ENCODE measurements around the gene RGS13.

RGS13 gene, protein sequence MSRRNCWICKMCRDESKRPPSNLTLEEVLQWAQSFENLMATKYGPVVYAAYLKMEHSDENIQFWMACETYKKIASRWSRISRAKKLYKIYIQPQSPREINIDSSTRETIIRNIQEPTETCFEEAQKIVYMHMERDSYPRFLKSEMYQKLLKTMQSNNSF

DNA sequence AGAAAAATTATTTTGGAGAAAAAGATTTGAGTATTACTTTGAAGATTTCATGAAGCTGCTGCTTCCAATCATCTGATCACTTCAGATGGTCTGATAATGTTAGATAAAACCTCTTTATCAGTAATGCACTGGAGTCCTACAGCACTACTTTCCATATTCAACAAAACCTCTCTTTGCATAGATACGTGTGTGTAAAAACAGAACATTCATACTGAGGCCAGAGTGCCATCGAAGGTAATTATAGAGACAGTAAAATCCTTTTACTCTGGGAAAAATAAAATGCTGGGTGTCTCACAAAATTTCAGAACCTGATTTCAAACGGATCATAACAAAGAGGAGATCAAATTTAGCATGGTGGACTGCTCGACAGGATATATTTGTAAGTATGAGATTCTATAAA, at the start of gene RGS13:
Gene RGS13 (plus strand): TSS at position 209 of the 400 bp plus-strand sequence. CDS start 8,188 bp downstream, outside the sequence.
- no peak for DNase-seq

- DNase-seq: no peak
Measured at GRCh38 chr1:192587386-192588266, 48.3 kb upstream of the RGS13 start.

DNA sequence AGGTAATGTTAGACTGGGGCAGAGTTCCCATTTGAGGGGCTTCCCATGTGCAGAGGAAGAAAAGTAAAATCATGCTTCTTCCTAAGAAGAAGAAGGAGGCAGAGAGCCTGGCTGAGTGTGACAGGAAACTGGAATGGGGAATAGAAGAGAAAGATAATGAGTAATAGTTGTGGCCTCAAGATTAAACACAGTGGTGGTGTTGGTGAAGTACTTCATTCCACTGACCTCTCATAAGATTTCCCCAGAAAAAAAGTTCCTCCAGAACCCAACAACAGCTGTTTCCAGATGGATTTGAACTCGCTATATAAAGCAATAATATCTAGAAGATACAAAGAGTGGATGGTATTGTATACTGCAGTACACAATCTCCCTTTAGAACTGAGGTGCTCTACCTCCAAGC, 47.4 kb upstream of the RGS13 start:
- no peak for DNase-seq

DNA sequence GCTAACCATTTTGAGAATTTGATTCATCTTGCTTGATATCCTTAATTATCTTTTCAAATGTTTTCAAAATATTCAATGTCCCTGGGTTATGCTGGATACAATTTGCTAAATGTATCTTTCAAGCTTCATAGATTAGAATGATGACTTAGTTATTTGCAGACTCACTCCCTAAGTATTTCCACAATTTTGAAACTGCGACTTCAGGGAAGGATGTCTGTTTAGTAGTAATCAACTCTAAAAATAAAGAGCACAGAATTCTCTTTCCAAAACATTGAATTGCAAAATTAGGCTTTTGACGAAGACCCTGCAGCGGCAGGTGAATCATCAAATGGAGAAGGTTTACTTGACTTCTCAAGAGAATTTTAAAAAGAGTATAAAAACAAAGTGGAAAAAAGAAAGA, 46.1 kb upstream of the RGS13 start:
- DNase-seq: no peak

DNA sequence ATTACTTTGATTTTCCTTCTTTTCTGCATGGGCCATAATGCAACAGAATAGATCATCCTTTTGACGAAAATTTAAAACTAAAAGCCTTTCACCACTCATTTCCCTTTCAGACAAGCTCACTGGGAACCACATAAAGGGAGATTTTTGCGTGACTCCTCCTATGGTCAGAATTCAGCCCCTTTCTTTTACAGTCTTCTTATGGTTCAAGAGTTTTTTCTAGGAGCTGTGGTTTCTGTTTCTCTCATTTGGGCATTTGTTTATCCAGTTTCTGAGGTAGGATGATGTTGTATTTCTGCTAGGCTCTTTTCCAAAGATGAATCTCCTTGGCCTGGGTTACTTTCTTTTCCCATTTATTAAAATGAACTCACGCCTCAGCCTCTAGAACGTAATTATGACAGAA, 43.4 kb upstream of the RGS13 start:
- DNase-seq: no peak

DNA sequence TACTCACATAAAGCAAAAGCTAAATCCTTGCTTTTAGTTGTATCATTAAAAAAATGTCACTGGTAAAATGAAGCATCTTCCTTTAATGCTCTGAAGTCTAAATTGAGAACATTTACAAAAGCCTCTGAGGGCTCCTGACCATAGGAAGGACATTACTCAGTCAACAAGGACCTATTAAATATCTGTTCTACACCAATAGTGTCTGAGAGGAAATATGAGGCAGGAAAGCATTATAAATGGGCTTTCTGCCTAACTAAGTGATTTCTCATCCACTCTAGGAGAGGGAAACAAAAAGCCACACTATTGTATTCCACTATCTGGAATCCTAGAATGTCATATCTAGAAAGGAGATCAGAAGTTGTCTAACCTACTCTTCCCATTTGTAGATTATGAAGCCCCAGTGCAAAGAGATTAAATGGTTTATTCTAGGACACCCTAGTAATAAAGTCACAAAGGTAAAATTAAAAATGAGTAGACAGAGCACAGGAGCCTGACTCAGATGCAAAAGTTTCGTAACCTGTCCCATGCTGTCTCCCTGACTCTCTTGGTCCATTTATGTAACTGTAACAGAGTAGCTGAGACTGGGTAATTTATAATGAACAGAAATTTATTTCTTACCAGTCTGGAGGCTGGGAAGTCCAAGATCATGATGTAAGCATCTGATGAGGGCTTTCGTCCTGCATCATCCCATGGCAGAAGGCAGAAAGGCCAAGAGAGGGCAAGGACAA, 42.8 kb upstream of the RGS13 start:
- DNase-seq: no peak

DNA sequence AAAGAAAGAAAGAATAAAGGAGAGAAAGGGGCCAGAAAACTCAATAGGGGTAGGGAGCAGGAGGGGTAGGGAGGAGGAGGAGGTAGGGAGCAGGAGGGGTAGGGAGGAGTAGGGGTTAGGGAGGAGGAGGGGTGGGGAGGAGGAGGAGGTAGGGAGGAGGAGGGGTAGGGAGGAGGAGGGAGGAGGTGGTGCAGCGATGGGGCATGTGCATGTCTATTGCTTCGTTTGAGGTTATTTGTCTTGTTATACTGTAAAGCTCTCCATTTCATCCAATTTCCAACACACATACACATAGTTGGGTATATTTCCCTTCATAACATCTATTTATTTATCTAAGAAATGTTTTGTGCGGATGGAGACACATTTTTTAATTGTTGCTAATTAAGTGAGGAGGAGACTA, 40.6 kb upstream of the RGS13 start:
- no peak for DNase-seq

DNA sequence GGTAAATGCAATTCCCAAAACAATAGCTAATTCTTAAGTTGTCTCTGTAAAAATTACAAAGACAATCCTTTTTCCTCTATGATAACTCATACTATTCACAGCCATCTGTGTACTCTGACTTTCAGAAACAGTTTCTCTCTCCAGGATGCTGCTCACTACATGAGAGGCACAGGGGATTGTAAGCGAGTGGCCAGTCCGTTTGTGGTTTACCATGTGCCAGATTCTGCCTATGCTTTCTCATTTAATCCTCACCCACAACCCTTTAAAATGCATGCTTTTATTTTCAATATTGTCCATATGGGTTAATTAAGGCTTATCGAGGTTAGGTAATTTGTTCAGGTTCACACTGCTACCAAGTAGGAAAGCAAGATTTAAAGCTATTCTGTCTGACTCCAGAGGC, 37.4 kb upstream of the RGS13 start:
- no peak for DNase-seq

DNA sequence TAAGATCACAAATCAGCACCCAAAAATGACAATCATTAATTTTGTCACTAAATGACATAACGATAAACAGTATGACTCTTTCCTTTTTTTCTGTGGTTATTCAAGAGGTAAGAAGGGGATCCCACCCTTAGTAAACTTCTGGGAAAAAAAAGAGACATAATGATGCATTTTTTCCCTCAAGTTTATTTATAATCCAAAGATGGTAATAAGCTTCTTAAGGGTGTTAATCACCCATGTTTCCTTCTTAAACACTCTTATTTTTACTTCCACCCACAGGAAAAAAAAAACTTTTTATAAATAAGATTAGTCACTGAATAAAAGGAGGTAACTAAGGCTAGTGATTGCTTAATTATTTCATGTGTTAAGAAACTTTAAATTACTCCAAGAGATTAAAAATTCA, 35.7 kb upstream of the RGS13 start:
- DNase-seq: no peak

DNA sequence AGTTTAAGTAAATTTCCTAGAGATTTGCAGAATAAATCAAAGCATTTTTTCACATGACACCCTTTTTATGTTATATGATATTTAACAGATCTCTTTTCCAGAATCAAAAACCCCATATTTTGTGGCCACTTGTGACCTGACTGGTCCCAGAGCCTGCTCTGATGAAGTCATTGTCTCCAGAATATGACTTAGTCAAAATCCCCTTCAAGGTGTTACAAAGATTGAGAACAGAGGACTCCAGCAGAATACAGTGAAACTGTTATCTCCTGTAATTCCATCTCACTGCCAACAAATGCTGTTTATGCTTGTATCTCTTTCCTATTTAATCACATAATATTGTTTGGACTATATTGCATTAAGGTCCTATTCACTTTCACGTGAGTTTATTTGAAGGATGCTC, 34.8 kb upstream of the RGS13 start:
- no peak for DNase-seq

DNA sequence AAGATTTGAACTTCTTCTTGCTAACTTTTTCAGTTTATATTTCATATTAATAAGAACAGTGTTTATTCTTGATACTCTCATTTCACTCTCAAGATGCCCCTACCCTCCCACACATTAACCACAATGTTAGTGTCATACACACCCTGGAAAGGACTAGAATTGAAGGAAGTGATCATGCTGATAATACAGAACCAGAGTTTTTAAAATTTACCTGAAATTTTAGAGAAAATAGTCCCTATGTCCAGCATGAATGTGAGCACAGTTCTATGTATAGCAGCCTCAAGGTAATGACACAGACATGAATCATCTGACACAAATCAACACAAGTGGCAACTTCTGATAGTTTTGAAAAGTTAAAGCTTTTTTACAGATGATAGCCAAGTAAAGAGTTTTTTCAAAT, 34.4 kb upstream of the RGS13 start:
- DNase-seq: no peak

GRCh38 chr1:192602757-192603156, 33.2 kb upstream of the RGS13 start:
- no peak for DNase-seq

- DNase-seq: no peak
Measured at GRCh38 chr1:192603218-192603787, 32.6 kb upstream of the RGS13 start.

- DNase-seq: no peak
Measured at GRCh38 chr1:192604979-192605620, 30.8 kb upstream of the RGS13 start.

GRCh38 chr1:192608671-192609070, 27.3 kb upstream of the RGS13 start:
- no peak for DNase-seq

DNA sequence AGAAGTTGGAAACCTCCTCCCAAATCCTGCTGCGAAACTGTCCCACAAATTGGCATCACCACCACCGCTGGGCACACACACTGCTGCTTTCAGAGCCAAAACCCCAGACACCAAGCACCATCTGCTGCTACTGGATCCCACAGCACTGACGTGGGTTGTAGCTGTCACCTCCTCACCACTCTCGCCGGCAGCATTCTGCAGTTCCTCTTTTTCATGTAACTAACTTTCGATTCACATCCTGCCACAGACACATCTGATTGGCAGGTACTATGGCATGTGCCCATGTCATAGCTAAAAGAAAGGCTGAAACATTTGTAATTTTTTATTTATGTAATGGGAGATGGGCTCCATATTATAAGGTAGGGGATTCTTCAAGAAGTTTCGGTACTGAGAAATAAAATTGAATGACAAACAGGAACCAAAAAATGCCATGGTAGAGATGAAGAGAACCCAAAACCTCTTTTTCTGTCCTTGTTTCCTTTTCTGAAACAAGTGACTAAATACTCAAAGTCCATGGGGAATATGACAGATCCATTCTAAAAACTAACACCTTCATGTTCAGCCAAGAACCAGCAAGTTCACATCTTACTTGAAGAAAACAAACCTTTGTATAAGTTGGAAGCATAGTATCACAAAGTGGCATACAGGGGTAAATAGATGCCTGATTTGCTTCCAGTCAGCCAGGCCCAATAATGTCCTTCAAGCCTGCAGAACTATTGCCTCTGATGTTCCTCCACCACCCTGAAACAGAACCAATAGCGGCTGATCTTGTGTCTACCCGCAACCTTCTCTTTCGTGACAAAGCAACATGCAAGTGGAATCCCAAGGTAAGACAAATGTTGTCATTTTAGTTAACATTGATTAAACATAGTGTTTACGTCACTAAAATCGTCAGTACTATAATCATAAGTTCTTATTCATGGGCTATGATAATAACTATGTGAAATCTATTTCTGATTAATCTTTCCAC, 26.6 kb upstream of the RGS13 start:
- no peak for DNase-seq

GRCh38 chr1:192610112-192610889, 25.6 kb upstream of the RGS13 start:
- peak; percentile 10 to 27 for DNase-seq

DNA sequence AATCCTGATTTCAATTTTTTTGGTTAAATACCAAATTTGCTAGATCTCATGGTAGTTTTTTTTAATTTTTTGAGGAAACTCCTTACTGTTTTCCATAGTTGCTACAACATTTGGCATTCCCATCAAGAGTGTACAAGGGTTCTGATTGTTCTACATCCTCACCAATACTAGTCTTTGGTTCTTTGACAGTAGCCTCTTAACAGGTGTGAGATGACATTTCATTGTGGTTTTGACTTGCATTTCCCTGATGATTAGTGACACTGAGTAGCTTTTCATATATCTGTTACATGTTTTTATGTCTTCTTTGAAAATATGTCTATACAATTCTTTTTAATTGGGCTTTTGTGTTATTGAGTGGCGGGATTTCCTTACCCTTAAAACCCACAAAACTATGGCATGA, 20.9 kb upstream of the RGS13 start:
- DNase-seq: no peak

- DNase-seq: no peak
Measured at GRCh38 chr1:192620071-192620635, 15.8 kb upstream of the RGS13 start.

- no peak for DNase-seq
Measured at GRCh38 chr1:192626366-192627179, 9.4 kb upstream of the RGS13 start.

Measured in NCI-H2081 (cell line).